Measurements from ENCODE around the gene NPR3.

GRCh38 chr5:32783661-32784060 lies 72.5 kb downstream of the NPR3 start:
- TF ChIP-seq EZH2 (IDR thresholded peaks at IDR 0.05) = no peak
- no peak for TF ChIP-seq POLR2AphosphoS5 (IDR thresholded peaks at IDR 0.05; ENCODE audit: borderline replicate concordance, low read depth, low read length)
- TF ChIP-seq FOXP2 (optimal IDR thresholded peaks at IDR 0.05; ENCODE audit: control extremely low read depth, extremely low read length, insufficient read depth) = no peak

All from SK-N-MC (cell line).